Mucosa of descending colon (tissue), 3 donors: ENCODE data around the gene TMEM263. TPM values are rescaled to one million over a fixed set of nuclear protein-coding genes. Genes with fewer than 3 reads are reported as not detected.

Experiments
- ATAC-seq: fragments of 200-7000 bp; cut with Tn5 transposase; one replicate; pipeline ENCODE4 v1.9.1; 2020; ENCODE audit warnings: mild to moderate bottlenecking, moderate library complexity
- DNase-seq, 3 donors: peaks; one replicate each; pipeline ENCODE4 v3.0.0-alpha.2; 2020
- H3K36me3 ChIP-seq: fragments of 200-600 bp; one replicate; pipeline ENCODE4 v1.8.0; 2021; ENCODE audit warnings: low read depth, mild to moderate bottlenecking
- H3K4me1 ChIP-seq: fragments of 200-600 bp; one replicate; pipeline ENCODE4 v1.8.0; 2021; ENCODE audit warnings: low read depth, mild to moderate bottlenecking
- H3K4me3 ChIP-seq: fragments of 200-600 bp; one replicate; pipeline ENCODE4 v1.8.0; 2021; ENCODE audit warnings: mild to moderate bottlenecking
- H3K9me3 ChIP-seq: fragments of 200-600 bp; one replicate; pipeline ENCODE4 v1.8.0; 2021; ENCODE audit warnings: mild to moderate bottlenecking
- CTCF ChIP-seq: fragments of 200-600 bp; IDR thresholded peaks from one replicate; pipeline ENCODE4 v1.8.0; 2022; ENCODE audit warnings: antibody characterized with exemption, mild to moderate bottlenecking
- intact Hi-C, 2 donors: fragments of 100-400 bp; cut with DNase I in 1 of 2; cut with micrococcal nuclease in 1 of 2; formaldehyde crosslinking; loops; one replicate each; pipeline versions ENCODE4 v1.11.0 to v1.11.1; 2022; cut with DNase I, micrococcal nuclease
- total RNA-seq, 3 donors: library from RNA; stranded (reverse); fragmentation: NEBNext Ultra II Directional in 2 of 3; extraction: Animal tissue kit (Norgen Biotek cat#: 25700) in 2 of 3; gene quantifications; one replicate each; pipeline versions ENCODE4 v1.2.1 to v1.2.4, GENCODE V29; 2021 to 2023
- donor health status: DM: no; HTN: no; CAD: no; lungs with moderate emphysema.
- donor health status: DM: no; HTN: no; CAD: no.
- donor health status: DM: no; HTN: yes; CAD: no.

Gene TMEM263
- total RNA-seq, 3 donors from 2014 or later = 20.3 to 38.6 (median 27.0) TPM

GRCh38 chr12:106910202-106910601 is 45.5 kb upstream of the TMEM263 start:
- Histone ChIP-seq H3K9me3 (no peaks in the 10 kb centered on the region), H3K36me3 (no peaks in the 10 kb centered on the region), H3K4me3 (no peak overlapping the region), H3K4me1 (no peaks in the 10 kb centered on the region)
- ATAC-seq = peak; percentile 30
- intact Hi-C loops = no loop called here
- TF ChIP-seq CTCF = no peak
- no peak for DNase-seq

GRCh38 chr12:106911581-106911980 is 44.1 kb upstream of the TMEM263 start:
- no peaks in the 10 kb centered on the region for H3K4me1 ChIP-seq
- ATAC-seq (no peak), DNase-seq (no peak)
- no peak for TF ChIP-seq CTCF
- intact Hi-C loops = no loop called here
- no peaks in the 10 kb centered on the region for H3K9me3 ChIP-seq
- H3K36me3 ChIP-seq = no peaks in the 10 kb centered on the region
- no peak overlapping the region for H3K4me3 ChIP-seq

- DNase-seq (no peak), ATAC-seq (no peak)
- Histone ChIP-seq H3K4me1 (no peaks in the 10 kb centered on the region), H3K4me3 (no peak overlapping the region), H3K36me3 (no peaks in the 10 kb centered on the region), H3K9me3 (no peaks in the 10 kb centered on the region)
- intact Hi-C loops = no loop called here
- no peak for TF ChIP-seq CTCF
Measured at GRCh38 chr12:106913456-106913855, 42.3 kb upstream of the TMEM263 start.

- no peaks in the 10 kb centered on the region for H3K36me3 ChIP-seq
- no peaks in the 10 kb centered on the region for H3K4me1 ChIP-seq
- DNase-seq (no peak), ATAC-seq (peak; percentile 31)
- H3K4me3 ChIP-seq = no peak overlapping the region
- no peaks in the 10 kb centered on the region for H3K9me3 ChIP-seq
- intact Hi-C loops = loop anchor here in 1 of 2 donors (5.0 kb wide), 1 partner anchor 528 kb away; no protein-coding TSS in a partner anchor
- TF ChIP-seq CTCF = no peak
Measured at GRCh38 chr12:106914796-106915634, 40.7 kb upstream of the TMEM263 start.

GRCh38 chr12:106915635-106916026 is 40.1 kb upstream of the TMEM263 start:
- H3K4me1 ChIP-seq = no peaks in the 10 kb centered on the region
- DNase-seq (no peak), ATAC-seq (no peak)
- no peak overlapping the region for H3K4me3 ChIP-seq
- H3K9me3 ChIP-seq = no peaks in the 10 kb centered on the region
- no peak for TF ChIP-seq CTCF
- H3K36me3 ChIP-seq = no peaks in the 10 kb centered on the region
- intact Hi-C loops = loop anchor here in 1 of 2 donors (5.0 kb wide), 1 partner anchor 528 kb away; no protein-coding TSS in a partner anchor
